ENCODE results near the gene SLC2A11.
A peak's percentile ranks its signal among the peaks of the same experiment; 100 is the strongest.
"Not testable (repeated sequence)": the region's sequence is repeated elsewhere in the genome, so short reads cannot be mapped to it uniquely, and the experiment has no call there.

The SLC2A11 gene

DNA sequence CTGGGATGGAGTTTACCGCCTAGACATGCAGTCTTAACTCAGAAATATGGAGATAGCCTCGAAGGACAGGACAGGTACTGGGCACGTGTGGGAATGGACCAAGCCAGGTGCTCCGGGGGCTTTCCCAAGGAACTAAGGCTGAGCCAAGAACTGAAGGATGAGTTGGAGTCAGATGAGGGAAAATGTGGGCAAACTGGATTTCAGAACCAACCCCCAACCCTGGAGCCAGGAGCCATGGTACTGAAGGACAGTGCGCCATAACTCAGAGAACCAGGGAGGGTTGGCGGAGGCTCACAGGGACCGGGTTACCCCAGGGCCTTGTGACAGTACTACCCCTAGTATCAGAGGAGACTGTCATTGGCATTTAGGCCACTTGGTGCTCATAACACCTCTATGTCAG lies 34.1 kb downstream of the SLC2A11 start:
- no peak for DNase-seq (ENCODE audit: low read depth)

DNA sequence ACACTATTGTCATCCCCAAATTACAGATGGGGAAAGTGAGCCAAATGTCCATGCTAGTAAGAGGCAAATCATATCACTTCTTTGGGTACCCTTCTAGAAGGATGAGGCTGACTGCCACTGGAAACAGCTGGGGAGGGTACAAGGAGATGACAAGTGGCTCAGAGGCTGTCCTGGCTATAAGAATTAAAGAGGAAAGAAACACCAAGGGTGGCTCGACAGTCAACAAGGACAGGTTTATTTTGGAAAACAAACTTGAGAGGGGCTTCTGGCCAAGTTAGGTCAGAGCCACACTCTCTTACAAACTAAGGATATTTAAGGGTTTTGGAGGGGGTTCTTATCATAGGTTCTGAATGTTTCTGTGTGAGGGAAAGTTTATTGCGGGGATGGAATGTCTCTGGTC lies 34.5 kb downstream of the SLC2A11 start:
- no peak for DNase-seq (ENCODE audit: low read depth)

DNA sequence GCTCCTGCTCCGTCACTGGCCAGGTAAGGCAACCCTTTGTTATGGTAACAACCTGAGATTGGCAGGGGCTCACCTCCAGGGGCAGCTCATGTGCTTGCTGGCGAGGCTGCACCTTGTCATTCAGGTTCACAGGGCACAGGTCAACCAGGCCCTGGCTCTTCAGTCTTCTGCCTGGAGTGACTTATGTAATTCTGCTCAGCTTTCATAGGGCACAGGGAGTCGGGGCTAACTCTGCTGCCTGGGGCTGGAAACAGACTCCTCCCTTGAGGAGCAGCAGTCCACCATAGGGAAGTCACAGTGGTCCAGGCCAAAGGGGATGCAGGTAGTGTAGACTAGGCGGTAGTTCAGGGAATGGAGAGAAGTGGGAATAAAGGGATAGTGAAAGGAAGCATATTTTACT lies 35.0 kb downstream of the SLC2A11 start:
- no peak for DNase-seq (ENCODE audit: low read depth)

DNA sequence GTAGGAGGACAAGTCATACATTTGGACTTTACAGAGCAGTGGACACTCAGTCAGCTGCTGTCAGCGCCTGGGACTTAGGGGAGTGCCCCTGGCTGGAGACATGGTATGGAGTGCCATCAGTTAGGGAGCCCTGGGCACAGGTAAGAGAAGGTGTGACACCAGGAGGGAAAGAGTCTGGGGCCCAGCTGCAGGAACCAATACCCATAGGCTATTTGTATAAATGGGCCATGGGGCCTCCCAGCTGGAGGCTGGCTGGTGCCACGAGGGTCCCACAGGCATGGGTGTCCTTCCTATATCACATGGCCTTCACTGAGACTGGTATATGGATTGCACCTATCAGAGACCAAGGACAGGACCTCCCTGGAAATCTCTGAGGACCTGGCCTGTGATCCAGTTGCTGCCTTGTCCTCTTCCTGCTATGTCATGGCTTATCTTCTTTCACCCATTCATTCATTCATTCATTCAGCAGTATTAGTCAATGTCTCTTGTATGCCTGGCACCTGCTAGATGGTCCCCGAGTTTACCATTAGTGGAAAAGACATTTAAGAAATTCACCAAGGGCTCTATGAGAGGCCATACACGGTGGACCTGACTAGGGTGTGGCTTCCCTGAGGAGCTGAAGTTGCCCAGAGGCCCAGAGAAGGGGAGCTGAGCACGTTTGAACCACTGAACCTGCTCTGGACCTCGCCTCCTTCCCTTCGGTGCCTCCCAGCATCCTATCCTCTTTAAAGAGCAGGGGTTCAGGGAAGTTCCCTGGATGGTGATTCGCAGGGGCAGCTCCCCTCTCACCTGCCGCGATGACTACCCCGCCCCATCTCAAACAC lies 35.7 kb downstream of the SLC2A11 start:
- DNase-seq (ENCODE audit: low read depth): no peak

DNA sequence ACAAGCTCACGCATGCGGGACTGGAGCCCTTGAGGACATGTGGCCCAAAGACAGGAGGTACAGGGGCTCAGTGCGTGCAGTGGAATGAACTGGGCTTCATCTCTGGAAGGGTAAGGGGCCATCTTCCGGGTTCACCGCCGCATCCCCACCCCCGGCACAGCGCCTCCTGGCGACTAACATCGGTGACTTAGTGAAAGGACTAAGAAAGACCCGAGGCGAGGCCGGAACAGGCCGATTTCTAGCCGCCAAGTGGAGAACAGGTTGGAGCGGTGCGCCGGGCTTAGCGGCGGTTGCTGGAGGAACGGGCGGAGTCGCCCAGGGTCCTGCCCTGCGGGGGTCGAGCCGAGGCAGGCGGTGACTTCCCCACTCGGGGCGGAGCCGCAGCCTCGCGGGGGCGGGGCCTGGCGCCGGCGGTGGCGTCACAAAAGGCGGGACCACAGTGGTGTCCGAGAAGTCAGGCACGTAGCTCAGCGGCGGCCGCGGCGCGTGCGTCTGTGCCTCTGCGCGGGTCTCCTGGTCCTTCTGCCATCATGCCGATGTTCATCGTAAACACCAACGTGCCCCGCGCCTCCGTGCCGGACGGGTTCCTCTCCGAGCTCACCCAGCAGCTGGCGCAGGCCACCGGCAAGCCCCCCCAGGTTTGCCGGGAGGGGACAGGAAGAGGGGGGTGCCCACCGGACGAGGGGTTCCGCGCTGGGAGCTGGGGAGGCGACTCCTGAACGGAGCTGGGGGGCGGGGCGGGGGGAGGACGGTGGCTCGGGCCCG lies 36.5 kb downstream of the SLC2A11 start, which contains the start of gene MIF:
TSS of gene MIF (plus strand) at position 439 of the 765 bp plus-strand sequence. CDS start at position 531, 92 bp downstream.
- peak; percentile 94 for DNase-seq (ENCODE audit: low read depth)

DNA sequence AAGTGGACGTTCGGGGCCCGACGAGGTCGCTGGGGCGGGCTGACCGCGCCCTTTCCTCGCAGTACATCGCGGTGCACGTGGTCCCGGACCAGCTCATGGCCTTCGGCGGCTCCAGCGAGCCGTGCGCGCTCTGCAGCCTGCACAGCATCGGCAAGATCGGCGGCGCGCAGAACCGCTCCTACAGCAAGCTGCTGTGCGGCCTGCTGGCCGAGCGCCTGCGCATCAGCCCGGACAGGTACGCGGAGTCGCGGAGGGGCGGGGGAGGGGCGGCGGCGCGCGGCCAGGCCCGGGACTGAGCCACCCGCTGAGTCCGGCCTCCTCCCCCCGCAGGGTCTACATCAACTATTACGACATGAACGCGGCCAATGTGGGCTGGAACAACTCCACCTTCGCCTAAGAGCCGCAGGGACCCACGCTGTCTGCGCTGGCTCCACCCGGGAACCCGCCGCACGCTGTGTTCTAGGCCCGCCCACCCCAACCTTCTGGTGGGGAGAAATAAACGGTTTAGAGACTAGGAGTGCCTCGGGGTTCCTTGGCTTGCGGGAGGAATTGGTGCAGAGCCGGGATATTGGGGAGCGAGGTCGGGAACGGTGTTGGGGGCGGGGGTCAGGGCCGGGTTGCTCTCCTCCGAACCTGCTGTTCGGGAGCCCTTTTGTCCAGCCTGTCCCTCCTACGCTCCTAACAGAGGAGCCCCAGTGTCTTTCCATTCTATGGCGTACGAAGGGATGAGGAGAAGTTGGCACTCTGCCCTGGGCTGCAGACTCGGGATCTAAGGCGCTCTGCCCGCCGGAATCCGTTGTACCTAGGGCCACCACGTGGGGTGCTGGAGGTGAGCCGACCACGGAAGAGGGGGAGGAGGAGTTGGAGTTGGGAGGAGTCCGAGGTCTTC lies 37.3 kb downstream of the SLC2A11 start:
- DNase-seq (ENCODE audit: low read depth): peak; percentile 60

DNA sequence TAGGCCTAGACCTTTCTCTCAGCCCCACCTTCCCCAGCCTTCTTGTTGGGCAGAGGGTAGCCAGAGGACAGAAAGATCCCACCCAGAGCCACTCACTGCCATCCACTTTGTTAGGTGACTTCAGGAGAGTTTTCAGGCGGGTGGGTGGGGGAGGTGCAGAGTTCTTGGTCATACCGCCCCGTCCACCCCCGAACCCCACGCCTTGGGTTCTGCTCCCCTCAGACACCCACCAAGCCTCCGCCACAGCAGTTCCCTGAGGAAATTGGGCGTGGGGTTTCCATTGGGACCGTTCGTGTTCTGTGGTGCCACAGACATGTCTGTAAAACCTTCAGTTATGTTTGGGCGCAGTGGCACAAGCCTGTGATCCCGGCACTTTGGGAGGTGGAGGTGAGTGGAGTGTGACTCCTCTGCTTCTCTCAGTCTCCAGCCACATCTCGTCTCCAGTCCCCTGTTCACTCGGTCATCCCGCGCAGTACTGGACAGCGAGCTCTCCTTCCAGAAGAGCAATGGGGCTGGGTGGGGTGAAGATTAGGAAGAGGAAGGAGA lies 38.0 kb downstream of the SLC2A11 start:
- no peak for DNase-seq (ENCODE audit: low read depth)

DNA sequence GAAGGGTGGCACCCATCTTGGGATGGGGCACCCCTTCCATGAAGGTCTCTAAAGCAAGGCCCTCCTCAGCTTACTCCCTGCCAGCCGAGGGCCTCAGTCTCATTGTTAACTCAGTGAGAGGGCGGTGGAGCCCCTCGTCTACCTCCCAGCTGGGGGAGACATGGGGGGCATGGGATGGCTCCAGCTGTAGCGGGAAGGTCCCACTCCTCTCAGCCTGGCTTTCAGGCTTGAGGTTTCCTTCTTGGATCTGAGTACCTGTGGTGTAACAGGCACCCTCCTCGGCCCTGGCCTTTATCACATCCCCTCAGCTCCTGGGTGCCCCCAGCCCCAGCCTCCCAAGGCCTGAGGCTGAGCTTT lies 38.5 kb downstream of the SLC2A11 start:
- no peak for DNase-seq (ENCODE audit: low read depth)

DNA sequence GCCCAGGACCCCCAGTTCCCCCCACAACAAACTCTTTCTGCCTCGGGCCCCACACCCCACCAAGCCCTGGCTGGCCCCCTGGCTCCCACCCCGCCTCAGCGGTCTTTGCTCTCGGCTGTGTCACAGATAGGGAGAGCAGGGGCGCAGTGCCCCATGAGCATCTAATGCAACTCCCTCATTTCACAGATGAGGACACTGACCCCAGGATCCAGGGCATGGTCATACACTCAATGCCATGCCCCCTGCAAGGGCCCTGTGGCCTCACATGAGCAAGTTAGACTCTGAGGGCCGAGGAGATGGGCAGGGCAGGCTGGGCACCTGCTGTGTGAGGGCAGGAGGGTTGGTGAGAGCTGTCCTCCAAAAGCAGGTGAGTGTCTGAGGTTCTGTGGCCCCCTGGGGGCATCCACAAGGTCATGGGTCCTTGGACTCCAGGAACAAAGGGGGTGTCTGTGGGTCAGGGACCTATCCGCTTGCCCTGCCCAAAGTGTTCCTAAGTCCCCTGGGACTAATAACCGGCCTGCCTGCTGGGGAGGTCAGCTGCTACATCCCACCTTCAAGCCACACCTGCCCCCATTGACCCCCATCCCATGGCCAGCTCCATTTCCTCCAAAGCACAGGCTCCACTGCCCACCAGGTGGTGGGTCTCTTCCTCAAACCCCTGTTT lies 39.0 kb downstream of the SLC2A11 start:
- no peak for DNase-seq (ENCODE audit: low read depth)

DNA sequence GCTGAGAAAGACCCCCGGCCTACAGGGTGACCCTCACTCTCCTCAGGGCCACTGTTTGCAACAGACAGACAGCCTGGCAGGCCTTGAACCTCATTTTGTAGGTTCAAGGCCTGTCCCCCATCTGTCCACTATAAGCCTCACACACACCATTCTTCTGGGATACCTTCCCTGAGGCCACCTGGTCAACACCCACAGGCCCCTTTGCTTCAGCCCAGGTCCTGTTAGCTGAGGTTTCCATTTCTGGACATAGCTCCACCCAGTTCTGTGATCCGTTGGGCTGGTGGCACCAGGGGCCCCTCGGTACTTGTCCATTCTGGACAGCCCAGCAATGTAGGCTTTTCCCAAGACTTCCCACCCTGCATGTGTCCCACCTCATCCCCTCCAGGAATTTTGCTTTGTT lies 39.6 kb downstream of the SLC2A11 start:
- no peak for DNase-seq (ENCODE audit: low read depth)

DNA sequence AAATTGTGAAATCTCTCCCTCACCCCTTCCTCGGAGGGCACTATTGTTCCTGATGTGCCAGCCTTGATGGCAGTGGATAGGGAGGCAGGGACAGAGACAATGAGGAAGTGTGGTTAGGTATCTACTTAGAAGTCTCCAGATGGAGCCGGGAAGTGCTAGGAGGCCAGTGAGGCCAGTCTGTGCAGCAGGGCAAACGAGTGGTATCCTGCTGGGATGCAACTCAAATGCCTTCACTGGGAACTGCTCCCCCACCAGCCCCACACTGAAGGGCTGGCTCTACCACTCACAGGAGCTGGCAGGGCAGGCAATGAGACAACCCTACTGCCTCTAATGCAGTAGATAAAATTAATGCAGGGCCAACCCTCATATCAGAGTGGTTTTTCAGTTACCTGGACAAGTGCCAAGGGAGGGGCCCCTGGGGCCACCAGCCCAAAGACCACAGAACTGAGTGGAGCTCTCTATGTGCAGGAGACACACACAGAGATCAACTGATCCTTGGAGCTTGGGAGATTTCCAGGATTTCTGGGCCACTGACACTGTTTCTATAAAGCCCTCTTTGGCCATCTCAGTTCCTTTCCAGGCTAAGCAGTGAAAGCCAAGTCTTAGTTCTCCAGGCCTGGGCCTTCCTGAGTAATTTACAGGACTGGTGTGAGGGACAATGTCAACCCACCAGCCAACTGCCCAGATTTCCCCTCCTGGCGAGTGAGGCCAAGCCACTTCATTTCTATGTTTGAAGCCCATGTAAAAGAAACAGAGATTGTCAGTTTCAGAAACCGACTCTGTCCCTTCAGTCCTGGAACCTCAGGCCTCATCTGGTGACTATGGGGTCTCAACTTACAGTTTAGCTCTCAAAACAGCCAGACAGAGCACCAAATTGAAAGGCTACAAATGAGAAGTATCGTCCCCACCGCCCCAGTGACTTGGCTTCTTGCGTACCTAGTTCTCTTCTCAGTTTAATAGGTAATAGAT lies 40.6 kb downstream of the SLC2A11 start:
- no peak for DNase-seq (ENCODE audit: low read depth)

DNA sequence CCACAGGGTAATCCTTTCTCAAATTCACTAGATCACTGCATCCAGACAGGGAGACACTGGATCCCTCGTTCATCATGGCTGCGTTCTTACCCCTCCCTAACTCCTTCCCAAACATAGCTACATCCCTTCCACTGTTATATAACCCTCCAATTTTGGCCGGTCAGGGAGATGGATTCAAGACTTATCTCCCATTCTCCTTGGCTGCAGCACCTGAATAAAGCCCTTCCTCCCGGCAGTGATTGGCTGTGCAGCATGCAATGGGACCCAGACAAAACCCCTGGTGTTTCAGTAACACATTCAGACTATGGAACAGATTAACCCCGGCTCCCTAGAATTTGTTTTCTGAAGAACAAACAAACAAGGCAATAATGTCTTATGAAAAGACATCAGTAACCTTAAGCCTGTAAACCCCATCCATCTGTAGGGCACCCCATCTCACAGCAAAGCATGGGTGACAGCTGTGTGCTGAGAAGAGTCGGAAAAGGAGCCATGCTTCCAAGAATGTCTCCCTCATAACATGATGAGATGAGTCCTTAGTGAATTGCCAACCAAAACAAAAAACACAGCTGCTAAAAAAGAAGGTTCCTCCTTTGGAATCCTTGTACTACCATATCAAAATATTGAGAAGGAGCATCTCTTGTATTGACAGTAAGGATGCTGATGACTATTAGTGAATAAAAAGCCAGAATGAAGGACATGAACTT lies 41.5 kb downstream of the SLC2A11 start:
- no peak for DNase-seq (ENCODE audit: low read depth)

DNA sequence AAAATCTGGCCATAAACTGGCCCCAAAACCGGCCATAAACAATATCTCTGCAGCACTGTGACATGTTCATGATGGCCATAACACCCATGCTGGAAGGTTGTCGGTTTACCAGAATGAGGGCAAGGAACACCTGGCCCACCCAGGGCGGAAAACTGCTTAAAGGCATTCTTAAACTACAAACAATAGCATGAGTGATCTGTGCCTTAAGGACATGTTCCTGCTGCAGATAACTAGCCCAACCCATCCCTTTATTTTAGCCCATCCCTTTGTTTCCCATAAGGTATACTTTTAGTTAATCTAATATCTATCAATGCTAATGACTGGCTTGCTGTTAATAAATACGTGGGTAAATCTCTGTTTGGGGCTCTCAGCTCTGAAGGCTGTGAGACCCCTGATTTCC lies 42.6 kb downstream of the SLC2A11 start:
- not testable (repeated sequence) for DNase-seq (ENCODE audit: low read depth)

DNA sequence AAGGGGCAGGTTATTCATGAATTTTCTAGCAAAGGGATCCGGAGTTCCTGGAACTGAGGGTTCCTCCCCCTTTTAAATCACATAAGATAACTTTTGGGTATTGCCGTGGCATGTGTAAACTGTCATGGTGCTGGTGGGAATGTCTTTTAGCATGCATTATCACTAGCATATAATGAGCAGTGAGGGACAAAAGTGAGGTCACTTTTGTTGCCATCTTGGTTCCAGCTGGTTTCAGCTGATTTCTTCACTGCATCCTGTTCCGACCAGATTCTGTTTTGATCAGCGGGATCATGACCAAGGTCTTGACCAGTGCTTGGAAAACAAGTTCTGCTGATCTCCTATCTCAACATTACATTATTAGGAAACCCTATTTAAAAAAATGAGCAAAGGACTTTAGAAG lies 43.9 kb downstream of the SLC2A11 start:
- no peak for DNase-seq (ENCODE audit: low read depth)

DNA sequence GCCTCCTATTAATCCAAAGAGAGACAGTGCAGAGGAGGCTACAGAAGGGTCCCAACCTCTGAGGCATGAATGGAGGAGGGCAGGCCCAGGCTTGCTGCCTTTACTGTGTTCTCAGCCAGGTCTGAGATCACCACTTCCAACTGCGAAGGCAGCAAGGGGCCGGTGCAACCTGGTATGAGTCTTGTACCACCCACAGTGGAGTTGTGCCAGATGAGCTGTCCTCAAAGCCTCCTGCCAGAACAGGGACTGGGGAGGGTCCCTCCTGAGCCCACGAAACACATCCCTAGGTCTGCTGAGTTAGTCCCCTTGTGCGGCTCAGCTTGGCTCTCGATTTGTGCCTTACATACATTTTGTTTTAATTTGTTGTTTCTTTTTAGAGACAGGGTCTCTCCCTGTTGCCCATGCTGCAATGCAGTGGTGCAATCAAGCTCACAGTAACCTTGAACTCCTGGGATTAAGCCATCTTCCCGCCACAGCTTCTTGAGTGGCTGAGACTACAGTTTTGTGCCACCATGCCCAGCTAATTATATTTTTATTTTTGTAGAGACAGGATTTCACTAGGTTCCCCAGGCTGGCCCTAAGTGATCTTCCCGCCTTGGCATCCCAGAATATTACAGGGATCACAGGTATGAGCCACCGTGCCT lies 45.8 kb downstream of the SLC2A11 start:
- DNase-seq (ENCODE audit: low read depth): no peak

DNA sequence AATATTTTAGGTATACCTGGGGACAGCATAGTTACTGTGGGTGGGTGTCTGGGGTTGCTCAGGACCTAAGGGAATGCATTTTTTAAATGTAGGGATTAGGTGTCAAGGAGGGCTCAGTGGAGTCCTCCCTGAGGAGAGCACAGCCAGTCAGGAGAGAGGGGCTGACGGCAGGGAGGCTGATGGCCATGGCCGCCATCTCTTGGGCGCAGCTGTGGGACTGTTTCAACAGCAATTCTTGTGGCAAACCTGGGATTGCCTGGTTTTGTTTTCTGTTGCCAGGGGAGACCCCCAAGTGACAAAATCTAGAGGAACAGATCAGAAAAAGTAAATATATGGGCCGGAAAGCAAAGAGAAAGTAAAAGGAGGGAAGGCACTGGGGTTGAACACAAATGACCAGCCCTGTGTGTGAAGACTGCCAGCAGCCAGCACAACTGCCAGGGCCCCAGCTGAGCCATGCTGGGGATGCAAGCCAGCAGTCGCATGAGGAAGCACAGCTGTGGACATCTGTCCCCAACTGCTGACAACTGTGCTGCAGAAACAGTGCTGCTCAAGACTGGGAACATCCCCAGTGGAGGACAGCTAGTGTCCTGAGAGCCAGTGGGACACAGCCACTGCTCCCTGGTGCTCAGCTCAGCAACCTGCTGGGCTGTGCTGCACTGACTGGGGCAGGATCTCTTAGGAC lies 47.0 kb downstream of the SLC2A11 start:
- DNase-seq (ENCODE audit: low read depth): no peak

DNA sequence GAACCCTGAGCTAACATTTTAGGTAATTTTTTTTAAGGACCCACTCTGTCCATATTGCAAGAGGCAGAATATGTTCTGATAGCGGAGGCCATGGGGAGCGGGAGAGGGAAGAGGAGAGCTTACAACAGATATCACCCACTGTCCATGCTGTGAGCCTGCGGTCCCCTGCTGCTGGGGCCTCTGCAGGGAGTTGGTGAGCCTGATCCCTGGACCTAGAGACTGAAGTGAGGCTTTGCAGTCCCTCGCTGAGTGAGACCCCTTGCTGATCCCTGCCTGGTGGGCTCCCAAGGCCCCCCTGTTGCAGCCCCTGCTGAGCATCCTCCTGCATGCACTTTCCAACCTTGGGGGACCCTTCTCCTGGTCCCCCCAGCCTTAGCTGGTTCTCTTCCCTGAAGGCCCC lies 49.0 kb downstream of the SLC2A11 start:
- DNase-seq (ENCODE audit: low read depth): no peak

DNA sequence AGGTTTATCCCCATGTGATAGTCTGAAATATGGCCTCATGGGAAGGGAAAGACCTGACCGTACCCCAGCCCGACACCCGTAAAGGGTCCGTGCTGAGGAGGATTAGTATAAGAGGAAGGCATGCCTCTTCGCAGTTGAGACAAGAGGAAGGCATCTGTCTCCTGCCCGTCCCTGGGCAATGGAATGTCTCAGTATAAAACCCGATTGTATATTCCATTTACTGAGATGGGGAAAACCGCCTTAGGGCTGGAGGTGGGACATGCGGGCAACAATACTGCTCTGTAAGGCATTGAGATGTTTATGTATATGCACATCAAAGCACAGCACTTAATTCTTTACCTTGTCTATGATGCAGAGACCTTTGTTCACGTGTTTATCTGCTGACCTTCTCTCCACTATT lies 49.7 kb downstream of the SLC2A11 start:
- not testable (repeated sequence) for DNase-seq (ENCODE audit: low read depth)
